Progenitor cell of endocrine pancreas (in vitro differentiated cells): Measurements from ENCODE around the gene SMPD2. TPM values are rescaled to one million over a fixed set of nuclear protein-coding genes. Genes with fewer than 3 reads are reported as not detected.
A peak's percentile ranks its signal among the peaks of the same experiment; 100 is the strongest.

Experiments used
- DNase-seq: peaks from one replicate; pipeline ENCODE4 v3.0.0; 2021; ENCODE audit warnings: low spot score; ENCODE audit not compliant: unreplicated experiment
- H3K27ac Mint-ChIP-seq: 2 replicates; pipeline ENCODE4 v1.8.0; 2021; ENCODE audit warnings: mild to moderate bottlenecking, moderate library complexity, mixed read lengths
- H3K27me3 Mint-ChIP-seq: 2 replicates; pipeline ENCODE4 v1.8.0; 2021; ENCODE audit warnings: mixed read lengths
- H3K36me3 Mint-ChIP-seq: 2 replicates; pipeline ENCODE4 v1.8.0; 2022; ENCODE audit warnings: mixed read lengths; ENCODE audit not compliant: insufficient read depth
- H3K4me1 Mint-ChIP-seq: 2 replicates; pipeline ENCODE4 v1.8.0; 2021; ENCODE audit warnings: low read depth, mixed read lengths
- H3K4me3 Mint-ChIP-seq: 2 replicates; pipeline ENCODE4 v1.8.0; 2021; ENCODE audit warnings: low read depth, mild to moderate bottlenecking, moderate library complexity, mixed read lengths
- H3K9me3 Mint-ChIP-seq: 2 replicates; pipeline ENCODE4 v1.8.0; 2021; ENCODE audit warnings: low read depth, mixed read lengths
- CTCF ChIP-seq: fragments of 200-600 bp; sonication (generic); IDR thresholded peaks from one replicate; pipeline ENCODE4 v1.5.0; 2021; ENCODE audit warnings: antibody characterized with exemption, mild to moderate bottlenecking; ENCODE audit not compliant: unreplicated experiment
- total RNA-seq: library from RNA; stranded (reverse); gene quantifications from 2 replicates; pipeline ENCODE4 v1.2.1, GENCODE V29; 2021

The SMPD2 gene
- total RNA-seq, 1 donor from 2014 or later, result 13.6 TPM

GRCh38 chr6:109480993-109481480 is 40.5 kb downstream of the SMPD2 start:
- TF ChIP-seq CTCF, result no peak
- Mint-ChIP-seq H3K4me1 (peaks cover 47% of the 10 kb centered on the region), H3K9me3 (no peaks in the 10 kb centered on the region), H3K36me3 (peaks cover 19% of the 10 kb centered on the region), H3K27ac (no peak overlapping the region), H3K4me3 (peak overlapping the region; percentile 94), H3K27me3 (peaks cover 17% of the 10 kb centered on the region)
- no peak for DNase-seq

GRCh38 chr6:109482905-109483734 is 42.6 kb downstream of the SMPD2 start, which contains the start of gene ZBTB24:
Gene ZBTB24 (minus strand): TSS chr6:109483219. CDS start chr6:109482026, 1,193 bp downstream.
- peak within 1 kb of the TSS; percentile 89 for H3K27ac Mint-ChIP-seq
- H3K4me1 Mint-ChIP-seq, result peaks cover 34% of the 10 kb centered on the region
- H3K4me3 Mint-ChIP-seq, result peak within 1 kb of the TSS; percentile 94
- peaks cover 20% of the 10 kb centered on the region for H3K27me3 Mint-ChIP-seq
- no peak for TF ChIP-seq CTCF
- peak; percentile 76 for DNase-seq
- no peaks in the 10 kb centered on the region for H3K9me3 Mint-ChIP-seq
- H3K36me3 Mint-ChIP-seq, result peaks cover 16% of the 10 kb centered on the region

GRCh38 chr6:109483735-109484057 is 43.2 kb downstream of the SMPD2 start:
- peaks cover 16% of the 10 kb centered on the region for H3K36me3 Mint-ChIP-seq
- H3K4me1 Mint-ChIP-seq, result peaks cover 28% of the 10 kb centered on the region
- H3K9me3 Mint-ChIP-seq, result no peaks in the 10 kb centered on the region
- TF ChIP-seq CTCF, result no peak
- peaks cover 20% of the 10 kb centered on the region for H3K27me3 Mint-ChIP-seq
- H3K27ac Mint-ChIP-seq, result no peak overlapping the region
- DNase-seq, result no peak
- peak overlapping the region; percentile 74 for H3K4me3 Mint-ChIP-seq

GRCh38 chr6:109484122-109484521 is 43.6 kb downstream of the SMPD2 start:
- Mint-ChIP-seq H3K4me3 (peak overlapping the region; percentile 74), H3K4me1 (peaks cover 24% of the 10 kb centered on the region), H3K27me3 (peaks cover 20% of the 10 kb centered on the region), H3K36me3 (peaks cover 12% of the 10 kb centered on the region), H3K9me3 (no peaks in the 10 kb centered on the region), H3K27ac (no peak overlapping the region)
- no peak for TF ChIP-seq CTCF
- DNase-seq, result no peak

- Mint-ChIP-seq H3K4me3 (no peak overlapping the region), H3K9me3 (no peaks in the 10 kb centered on the region), H3K27me3 (peaks cover 20% of the 10 kb centered on the region), H3K36me3 (peaks cover 9% of the 10 kb centered on the region), H3K27ac (no peak overlapping the region), H3K4me1 (peaks cover 17% of the 10 kb centered on the region)
- DNase-seq, result no peak
- TF ChIP-seq CTCF, result no peak
Observed at GRCh38 chr6:109485266-109485935, 44.9 kb downstream of the SMPD2 start.
